IMR-90 (cell line): ENCODE results near the gene C10orf71. TPM values are rescaled to one million over a fixed set of nuclear protein-coding genes. Genes with fewer than 3 reads are reported as not detected.

ENCODE experiments used
- ATAC-seq: fragments of 200-7000 bp; cut with Tn5 transposase; 2 replicates; pipeline ENCODE4 v1.9.1; 2020; ENCODE audit warnings: low read depth, mild to moderate bottlenecking, moderate library complexity
- BruUV-seq: library from RNA; stranded (reverse); fragments of 400-500 nt; replicated peaks from 2 replicates; lab custom pipeline; 2021; lab: Mats Ljungman, UMichigan
- CTCF ChIA-PET: fragments of 300-600 bp; formaldehyde crosslinking; extraction: SDS; loops from one replicate; lab custom pipeline; 2021; ENCODE audit warnings: antibody characterized with exemption; lab: Yijun Ruan, JAX
- POLR2A ChIA-PET: fragments of 300-600 bp; sonication (Branson Sonifier 250); formaldehyde crosslinking; loops from one replicate; lab custom pipeline; 2022; ENCODE audit warnings: antibody characterized with exemption; ENCODE audit not compliant: unreplicated experiment; lab: Charles Lee
- DNase-seq: peaks from one replicate; pipeline ENCODE4 v3.0.0; 2013
- H2AFZ ChIP-seq: replicated peaks from 2 replicates; pipeline ENCODE3; 2013; ENCODE audit warnings: low read length, mild to moderate bottlenecking; ENCODE audit not compliant: poor library complexity
- H2AK5ac ChIP-seq: 2 replicates; pipeline ENCODE4 v1.6.1; 2013; ENCODE audit warnings: low read depth, low read length, inconsistent platforms
- H2AK9ac ChIP-seq: replicated peaks from 2 replicates; pipeline ENCODE3; 2013; ENCODE audit warnings: mild to moderate bottlenecking, low read depth, low read length, moderate library complexity; ENCODE audit not compliant: poor library complexity
- H2BK120ac ChIP-seq: 2 replicates; pipeline ENCODE4 v1.6.1; 2013; ENCODE audit warnings: low read depth, low read length, inconsistent platforms
- H2BK15ac ChIP-seq: 3 replicates; pipeline ENCODE4 v1.6.1; 2013; ENCODE audit warnings: low read depth, low read length, inconsistent platforms
- H2BK20ac ChIP-seq: 2 replicates; pipeline ENCODE4 v1.6.1; 2013; ENCODE audit warnings: low read depth, mild to moderate bottlenecking, inconsistent platforms, low read length, moderate library complexity
- H2BK5ac ChIP-seq: 2 replicates; pipeline ENCODE4 v1.6.1; 2013; ENCODE audit warnings: mild to moderate bottlenecking, low read depth, low read length, inconsistent platforms; ENCODE audit not compliant: poor library complexity, severe bottlenecking
- H3K14ac ChIP-seq: replicated peaks from 2 replicates; pipeline ENCODE4 v1.6.1; 2013; ENCODE audit warnings: low read depth, low read length, inconsistent platforms
- H3K18ac ChIP-seq: 2 replicates; pipeline ENCODE4 v1.6.1; 2013; ENCODE audit warnings: low read depth, low read length, control low read depth
- H3K23ac ChIP-seq: 2 replicates; pipeline ENCODE4 v1.6.1; 2013; ENCODE audit warnings: low read depth, low read length, inconsistent platforms
- H3K27ac ChIP-seq: 2 replicates; pipeline ENCODE4 v1.5.1; 2013; ENCODE audit warnings: mild to moderate bottlenecking, control low read depth, low read length; ENCODE audit not compliant: insufficient read depth
- H3K27me3 ChIP-seq: 2 replicates; pipeline ENCODE4 v1.6.1; 2013; ENCODE audit warnings: low read length; ENCODE audit not compliant: control insufficient read depth, insufficient read depth
- H3K36me3 ChIP-seq: 2 replicates; pipeline ENCODE4 v1.6.1; 2013; ENCODE audit warnings: low read length, mixed read lengths; ENCODE audit not compliant: control insufficient read depth, insufficient read depth
- H3K4ac ChIP-seq: 2 replicates; pipeline ENCODE4 v1.6.1; 2013; ENCODE audit warnings: low read depth, low read length, inconsistent platforms
- H3K4me1 ChIP-seq: 2 replicates; pipeline ENCODE4 v1.6.1; 2013; ENCODE audit warnings: low read length, mixed read lengths; ENCODE audit not compliant: control insufficient read depth, insufficient read depth
- H3K4me2 ChIP-seq: 2 replicates; pipeline ENCODE4 v1.6.1; 2013; ENCODE audit warnings: low read depth, mild to moderate bottlenecking, control low read depth, low read length, moderate library complexity
- H3K4me3 ChIP-seq: 2 replicates; pipeline ENCODE4 v1.5.1; 2013; ENCODE audit warnings: low read depth, mild to moderate bottlenecking, control low read depth, low read length, moderate library complexity; ENCODE audit not compliant: insufficient read depth
- H3K56ac ChIP-seq: 2 replicates; pipeline ENCODE4 v1.6.1; 2013; ENCODE audit warnings: low read length, inconsistent platforms; ENCODE audit not compliant: insufficient read depth; ENCODE audit errors: extremely low read depth
- H3K79me1 ChIP-seq, 2 experiments: 2 replicates each; pipeline ENCODE4 v1.6.1; 2013; ENCODE audit warnings: low read length in 2 of 2, inconsistent platforms in 1 of 2, low read depth in 1 of 2
- H3K9ac ChIP-seq: 2 replicates; pipeline ENCODE4 v1.6.1; 2013; ENCODE audit warnings: low read depth, low read length, control low read depth
- H3K9me1 ChIP-seq: 2 replicates; pipeline ENCODE4 v1.6.1; 2013; ENCODE audit warnings: low read length, inconsistent platforms; ENCODE audit not compliant: insufficient read depth
- H3K9me3 ChIP-seq: 2 replicates; pipeline ENCODE4 v1.6.1; 2013; ENCODE audit warnings: low read length; ENCODE audit not compliant: control insufficient read depth, insufficient read depth
- H4K20me1 ChIP-seq: 2 replicates; pipeline ENCODE4 v1.6.1; 2013; ENCODE audit warnings: low read length, inconsistent platforms; ENCODE audit not compliant: insufficient read depth
- H4K5ac ChIP-seq: 2 replicates; pipeline ENCODE4 v1.6.1; 2013; ENCODE audit warnings: mild to moderate bottlenecking, low read depth, low read length, control low read depth
- H4K8ac ChIP-seq, 2 experiments: 2 replicates each; pipeline ENCODE4 v1.6.1; 2013; ENCODE audit warnings: low read depth in 2 of 2, low read length in 2 of 2, control low read depth in 1 of 2, inconsistent platforms in 1 of 2
- H4K91ac ChIP-seq: 2 replicates; pipeline ENCODE4 v1.6.1; 2013; ENCODE audit warnings: low read depth, low read length, inconsistent platforms; ENCODE audit not compliant: insufficient read depth
- BHLHE40 ChIP-seq: fragments of 150-350 bp; IDR thresholded peaks from 2 replicates; pipeline ENCODE4 v1.6.1; 2016; ENCODE audit warnings: mild to moderate bottlenecking, low read depth, low read length
- CEBPB ChIP-seq: IDR thresholded peaks from 2 replicates; pipeline ENCODE4 v1.6.1; 2012; ENCODE audit warnings: low read depth, low read length, improper control_type of control experiment
- FOS ChIP-seq: fragments of 150-350 bp; IDR thresholded peaks from 2 replicates; pipeline ENCODE4 v1.6.1; 2016; ENCODE audit warnings: low read depth, low read length
- MAFK ChIP-seq: IDR thresholded peaks from 2 replicates; pipeline ENCODE4 v1.6.1; 2012; ENCODE audit warnings: low read depth, low read length, improper control_type of control experiment
- NFE2L2 ChIP-seq: fragments of 150-350 bp; IDR thresholded peaks from 2 replicates; pipeline ENCODE4 v1.6.1; 2016; ENCODE audit warnings: low read depth, mild to moderate bottlenecking, low read length
- SMC3 ChIP-seq: fragments of 150-350 bp; IDR thresholded peaks from 2 replicates; pipeline ENCODE4 v1.6.1; 2016; ENCODE audit warnings: low read depth, mild to moderate bottlenecking, antibody characterized with exemption, low read length, moderate library complexity
- WGBS, 2 experiments: methylation state at CpG; one replicate each; pipeline versions ENCODE4 v1.1.5 to v1.1.7; 2013; ENCODE audit warnings: missing lambda C conversion rate in 2 of 2; ENCODE audit not compliant: insufficient read length in 1 of 2; ENCODE audit errors: extremely low coverage in 2 of 2; 5-methylcytosine and 5-hydroxymethylcytosine counted together
- dilution Hi-C: fragments of 300-500 bp; cut with HindIII; formaldehyde crosslinking; loops from one replicate; pipeline ENCODE4 v1.14.3; 2018; ENCODE audit warnings: low sequenced_read_pairs; ENCODE audit not compliant: unreplicated experiment
- in situ Hi-C: fragments of 300-500 bp; cut with MboI; formaldehyde crosslinking; loops from 3 replicates; pipeline ENCODE4 v1.14.3; 2019; ENCODE audit warnings: low sequenced_read_pairs, inconsistent platforms, mixed read lengths
- intact Hi-C: fragments of 100-400 bp; cut with micrococcal nuclease; formaldehyde crosslinking; loops from 2 replicates; pipeline ENCODE4 v1.10.0; 2022
- polyA plus RNA-seq, 3 experiments: library from polyadenylated mRNA; depleted of rRNA; stranded (reverse); fragments of >200 nt; gene quantifications; 2 replicates each; pipeline ENCODE4 v1.2.3, GENCODE V29; 2012; ENCODE audit warnings: low replicate concordance in 1 of 3
- total RNA-seq: library from RNA; depleted of rRNA; stranded (reverse); fragments of >200 nt; gene quantifications from 2 replicates; pipeline ENCODE4 v1.2.3, GENCODE V29; 2012
- TF ChIP-seq, protein P1 (sequence below): fragments of 150-350 bp; IDR thresholded peaks from 2 replicates; pipeline ENCODE4 v1.6.1; 2016; ENCODE audit warnings: low read depth, mild to moderate bottlenecking, low read length, moderate library complexity, borderline replicate concordance

C10orf71 gene
- total and polyA plus RNA-seq, 2 of the 4 experiments (the other 2 are of a cell fraction), result not detected

DNA sequence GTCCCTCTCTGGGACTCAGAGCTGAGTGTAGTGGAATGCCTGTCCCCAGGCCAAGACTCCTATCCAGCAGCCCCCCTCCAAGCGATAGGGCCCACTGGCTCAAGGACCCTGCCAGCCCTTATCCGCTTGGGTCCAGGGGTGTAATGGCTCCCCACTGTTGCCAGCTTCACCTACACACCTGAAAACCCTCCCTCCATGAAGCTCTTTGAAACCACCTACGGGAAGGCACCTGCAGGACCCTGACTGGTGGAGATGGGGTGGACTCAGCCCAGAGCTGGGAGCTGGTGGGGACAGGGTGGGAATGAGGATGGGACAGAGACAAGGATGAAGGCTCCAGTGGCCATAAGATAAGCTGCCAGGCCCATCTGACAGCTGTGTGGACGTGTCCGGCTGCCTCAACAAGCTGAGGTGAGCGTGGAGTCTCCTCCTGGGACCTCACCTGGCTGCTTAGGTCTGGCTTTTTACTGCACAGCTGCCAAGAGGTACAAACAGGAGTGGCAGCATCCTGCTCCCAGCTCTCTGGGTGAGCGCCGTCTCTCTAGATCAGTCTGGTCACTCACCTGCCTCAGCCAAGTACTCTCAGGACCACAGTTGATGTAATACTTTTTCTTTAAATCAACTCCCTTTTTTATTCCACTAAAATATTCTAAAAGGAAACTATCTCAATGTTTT lies 55.1 kb downstream of the C10orf71 start:
- 33% methylated on average over 3 of the region's 8 CpGs; no CpG with 5 or more reads in 1 of the 2 experiments for WGBS, 2 experiments
- H3K4ac ChIP-seq, result no peak overlapping the region
- H3K56ac ChIP-seq, result no peak overlapping the region
- no peak overlapping the region for H3K18ac ChIP-seq
- BruUV-seq, result no TSS peak
- H2AK5ac ChIP-seq, result no peak overlapping the region
- H2BK120ac ChIP-seq, result no peak overlapping the region
- H3K9ac ChIP-seq, result no peak overlapping the region
- CTCF ChIA-PET, result no interaction called here
- DNase-seq (no peak), ATAC-seq (no peak)
- no peak overlapping the region for H2BK15ac ChIP-seq
- H3K79me1 ChIP-seq, result no peaks in the 10 kb centered on the region
- peaks cover 5% of the 10 kb centered on the region for H3K9me3 ChIP-seq
- H4K5ac ChIP-seq, result no peak overlapping the region
- no peak overlapping the region for H2AK9ac ChIP-seq
- no peaks in the 10 kb centered on the region for H4K20me1 ChIP-seq
- in situ Hi-C loops (no loop called here), dilution Hi-C loops (no loop called here), intact Hi-C loops (no loop called here)
- H3K4me3 ChIP-seq, result no peak overlapping the region
- no peak overlapping the region for H4K8ac ChIP-seq
- POLR2A ChIA-PET, result no interaction called here
- TF ChIP-seq CEBPB, result no peak
- TF ChIP-seq BHLHE40, result no peak
- no peak for TF ChIP-seq NFE2L2
- no peak for TF ChIP-seq FOS
- no peak for TF ChIP-seq MAFK
- TF ChIP-seq, protein P1, sequence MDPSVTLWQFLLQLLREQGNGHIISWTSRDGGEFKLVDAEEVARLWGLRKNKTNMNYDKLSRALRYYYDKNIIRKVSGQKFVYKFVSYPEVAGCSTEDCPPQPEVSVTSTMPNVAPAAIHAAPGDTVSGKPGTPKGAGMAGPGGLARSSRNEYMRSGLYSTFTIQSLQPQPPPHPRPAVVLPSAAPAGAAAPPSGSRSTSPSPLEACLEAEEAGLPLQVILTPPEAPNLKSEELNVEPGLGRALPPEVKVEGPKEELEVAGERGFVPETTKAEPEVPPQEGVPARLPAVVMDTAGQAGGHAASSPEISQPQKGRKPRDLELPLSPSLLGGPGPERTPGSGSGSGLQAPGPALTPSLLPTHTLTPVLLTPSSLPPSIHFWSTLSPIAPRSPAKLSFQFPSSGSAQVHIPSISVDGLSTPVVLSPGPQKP, result no peak
- no peak for TF ChIP-seq SMC3
- no peak overlapping the region for H2BK5ac ChIP-seq
- no peak overlapping the region for H3K27ac ChIP-seq
- H2AFZ ChIP-seq, result no peak overlapping the region
- H3K27me3 ChIP-seq, result peaks cover 2% of the 10 kb centered on the region; the same call in 1 of the 2 replicates
- H3K36me3 ChIP-seq, result no peaks in the 10 kb centered on the region
- H3K14ac ChIP-seq, result no peak overlapping the region
- H3K23ac ChIP-seq, result no peak overlapping the region
- H3K9me1 ChIP-seq, result no peaks in the 10 kb centered on the region
- no peak overlapping the region for H4K91ac ChIP-seq
- no peak overlapping the region for H3K4me2 ChIP-seq
- H3K4me1 ChIP-seq, result no peaks in the 10 kb centered on the region
- H2BK20ac ChIP-seq, result no peak overlapping the region
